ENCODE measurements around the gene TBK1.
A peak's percentile ranks its signal among the peaks of the same experiment; 100 is the strongest.

Gene TBK1

GRCh38 chr12:64451687-64452558 lies at the start of gene TBK1:
TBK1 (plus strand) TSS chr12:64452120; CDS start chr12:64455871, 3,751 bp downstream.
- DNase-seq (peak; percentile 68 to 69), ATAC-seq (peak; percentile 81)
- no peaks in the 10 kb centered on the region for H3K9me3 Mint-ChIP-seq
- H3K4me1 Mint-ChIP-seq: peaks cover 47% of the 10 kb centered on the region
- H3K27me3 Mint-ChIP-seq: no peaks in the 10 kb centered on the region
- peak within 1 kb of the TSS; percentile 91 to 97 for H3K27ac Mint-ChIP-seq
- H3K4me3 Mint-ChIP-seq: peak within 1 kb of the TSS; percentile 95

GRCh38 chr12:64402181-64402580 lies 49.7 kb upstream of the TBK1 start:
- H3K9me3 Mint-ChIP-seq: peaks cover 0 to 7% of the 10 kb centered on the region in 2 donors
- no peak overlapping the region for H3K27ac Mint-ChIP-seq
- no peak overlapping the region for H3K4me3 Mint-ChIP-seq
- no peaks in the 10 kb centered on the region for H3K27me3 Mint-ChIP-seq
- H3K4me1 Mint-ChIP-seq: peaks cover 38% of the 10 kb centered on the region
- DNase-seq (no peak), ATAC-seq (no peak)

DNA sequence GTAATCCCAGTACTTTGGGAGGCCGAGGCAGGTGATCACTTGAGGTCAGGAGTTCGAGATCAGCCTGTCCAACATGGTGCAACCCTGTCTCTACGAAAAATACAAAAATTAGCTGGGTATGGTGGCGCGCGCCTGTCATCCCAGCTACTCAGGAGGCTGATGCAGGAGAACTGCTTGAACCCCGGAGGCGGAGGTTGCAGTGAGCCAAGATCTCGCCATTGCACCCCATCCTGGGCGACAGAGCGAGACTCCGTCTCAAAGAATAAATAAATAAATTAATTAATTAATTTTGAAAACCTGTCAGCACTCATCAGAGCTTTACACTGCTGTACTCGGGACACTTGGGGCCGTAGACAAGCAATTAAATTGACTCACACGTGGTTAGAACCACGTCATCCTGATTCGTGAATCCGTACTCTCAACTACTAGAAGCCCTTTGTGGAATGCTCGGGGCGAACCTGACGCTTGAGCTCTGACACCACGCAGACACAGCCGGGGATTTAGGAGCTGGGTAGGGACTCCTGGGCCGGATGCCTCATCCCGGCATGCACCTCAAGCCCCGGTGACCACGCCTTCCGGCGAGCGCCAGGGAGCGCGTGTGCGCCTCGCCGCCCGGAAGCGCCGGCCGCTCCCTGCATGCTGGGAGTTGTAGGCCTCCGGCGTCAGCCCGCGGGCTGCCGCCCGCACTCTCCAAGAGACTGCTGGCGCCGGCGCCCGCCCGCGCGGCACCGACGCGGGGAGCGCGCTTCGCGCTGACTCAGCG lies 48.0 kb upstream of the TBK1 start, which contains the start of gene XPOT:
XPOT (plus strand) TSS at position 686 of the 763 bp plus-strand sequence. CDS start 5,644 bp downstream, outside the sequence.
- H3K27me3 Mint-ChIP-seq: no peaks in the 10 kb centered on the region
- peaks cover 0 to 7% of the 10 kb centered on the region in 2 donors for H3K9me3 Mint-ChIP-seq
- ATAC-seq (peak; percentile 92), DNase-seq (peak; percentile 90 to 95)
- H3K4me3 Mint-ChIP-seq: peak within 1 kb of the TSS; percentile 97 to 100
- peak within 1 kb of the TSS; percentile 100 for H3K27ac Mint-ChIP-seq
- peaks cover 52% of the 10 kb centered on the region for H3K4me1 Mint-ChIP-seq

GRCh38 chr12:64404470-64405256 lies 47.3 kb upstream of the TBK1 start:
- DNase-seq: peak; percentile 82 to 89
- peak overlapping the region; percentile 100 for H3K27ac Mint-ChIP-seq

GRCh38 chr12:64407342-64408223 lies 44.3 kb upstream of the TBK1 start:
- Mint-ChIP-seq H3K27me3 (no peaks in the 10 kb centered on the region), H3K4me3 (peak overlapping the region; percentile 59 to 100), H3K9me3 (no peaks in the 10 kb centered on the region), H3K4me1 (peaks cover 52% of the 10 kb centered on the region), H3K27ac (peak overlapping the region in 1 of 2 donors; percentile 77)
- ATAC-seq (no peak), DNase-seq (no peak)

More at GRCh38 chr12:64404470-64405256, 47.3 kb upstream of the TBK1 start:
- Mint-ChIP-seq H3K27me3 (no peaks in the 10 kb centered on the region), H3K4me1 (peaks cover 52% of the 10 kb centered on the region), H3K4me3 (peak overlapping the region; percentile 97 to 100), H3K9me3 (peaks cover 0 to 7% of the 10 kb centered on the region in 2 donors)
- peak; percentile 76 for ATAC-seq

GRCh38 chr12:64411427-64411826 lies 40.5 kb upstream of the TBK1 start:
- DNase-seq (no peak), ATAC-seq (no peak)
- Mint-ChIP-seq H3K4me1 (peaks cover 37% of the 10 kb centered on the region), H3K27me3 (no peaks in the 10 kb centered on the region), H3K9me3 (no peaks in the 10 kb centered on the region), H3K4me3 (no peak overlapping the region), H3K27ac (no peak overlapping the region)

DNA sequence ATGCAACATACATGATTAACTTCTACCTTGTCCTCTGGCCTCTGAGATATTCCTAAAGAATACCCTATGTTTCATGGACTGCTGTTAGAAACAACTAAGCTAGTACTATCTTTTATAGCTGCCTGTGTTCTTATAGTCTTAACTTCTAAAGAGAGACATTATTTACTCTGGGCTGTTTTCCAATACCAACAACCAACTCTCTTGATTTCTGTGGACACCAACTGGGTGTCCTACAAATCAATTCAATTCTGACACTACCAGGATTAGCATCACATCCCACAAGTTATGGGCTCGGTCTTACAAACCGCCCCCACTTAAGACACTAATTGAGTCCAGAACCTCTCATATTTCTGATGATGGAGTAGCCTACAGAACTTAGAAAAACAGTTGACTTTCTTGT lies 39.5 kb upstream of the TBK1 start:
- Mint-ChIP-seq H3K9me3 (no peaks in the 10 kb centered on the region), H3K27ac (peak overlapping the region in 1 of 2 donors; percentile 90), H3K4me1 (peaks cover 36% of the 10 kb centered on the region), H3K4me3 (no peak overlapping the region), H3K27me3 (no peaks in the 10 kb centered on the region)
- DNase-seq: no peak
- no peak for ATAC-seq

DNA sequence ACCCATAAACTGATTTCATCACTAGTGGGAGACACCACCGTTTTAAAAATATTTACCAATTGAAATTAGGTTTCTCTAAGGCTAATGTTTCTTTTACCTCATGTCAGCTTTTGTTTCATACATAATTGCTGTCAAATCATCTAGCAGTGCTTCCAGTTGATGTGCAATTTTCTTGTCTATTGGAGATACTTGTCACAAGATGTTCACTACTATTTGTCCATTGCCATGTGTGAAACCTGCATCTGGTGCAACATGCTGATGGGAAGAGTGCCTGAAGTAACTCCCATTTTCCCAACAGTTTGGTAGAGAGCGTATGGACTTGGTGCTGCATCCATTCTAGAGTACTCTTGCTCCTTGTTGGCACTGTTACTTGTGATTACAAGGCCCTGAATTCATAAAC lies 38.0 kb upstream of the TBK1 start:
- Mint-ChIP-seq H3K4me1 (peaks cover 31% of the 10 kb centered on the region), H3K4me3 (no peak overlapping the region), H3K9me3 (no peaks in the 10 kb centered on the region), H3K27me3 (no peaks in the 10 kb centered on the region), H3K27ac (no peak overlapping the region)
- no peak for ATAC-seq
- no peak for DNase-seq

GRCh38 chr12:64418209-64418608 lies 33.7 kb upstream of the TBK1 start:
- Mint-ChIP-seq H3K4me3 (no peak overlapping the region), H3K27ac (peak overlapping the region; percentile 83 to 88), H3K27me3 (no peaks in the 10 kb centered on the region), H3K4me1 (peaks cover 26% of the 10 kb centered on the region), H3K9me3 (no peaks in the 10 kb centered on the region)
- no peak for DNase-seq
- ATAC-seq: no peak

DNA sequence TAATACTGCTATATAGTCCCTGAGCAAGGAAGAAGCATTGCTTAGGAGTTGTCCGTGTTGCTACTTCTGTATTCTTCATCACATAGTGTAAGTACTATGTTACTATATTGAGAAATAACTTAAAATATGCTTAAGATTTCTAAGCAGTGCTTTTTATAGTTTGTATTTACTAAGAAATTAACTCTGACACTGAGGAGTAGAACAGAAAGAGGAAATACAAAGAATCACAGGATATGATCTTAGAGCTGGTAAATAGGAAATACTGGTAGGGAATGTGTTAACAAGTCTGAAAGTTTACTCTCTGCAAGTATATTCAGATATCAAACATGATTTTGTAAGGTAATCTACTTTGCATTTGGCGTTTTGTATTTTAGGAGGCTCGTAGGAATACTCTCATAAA lies 32.2 kb upstream of the TBK1 start:
- no peaks in the 10 kb centered on the region for H3K27me3 Mint-ChIP-seq
- DNase-seq (no peak), ATAC-seq (no peak)
- H3K4me1 Mint-ChIP-seq: peaks cover 26% of the 10 kb centered on the region
- H3K9me3 Mint-ChIP-seq: no peaks in the 10 kb centered on the region
- no peak overlapping the region for H3K4me3 Mint-ChIP-seq
- H3K27ac Mint-ChIP-seq: no peak overlapping the region

- no peaks in the 10 kb centered on the region for H3K27me3 Mint-ChIP-seq
- ATAC-seq: no peak
- H3K27ac Mint-ChIP-seq: no peak overlapping the region
- H3K9me3 Mint-ChIP-seq: no peaks in the 10 kb centered on the region
- no peaks in the 10 kb centered on the region for H3K4me1 Mint-ChIP-seq
- no peak overlapping the region for H3K4me3 Mint-ChIP-seq
- DNase-seq: no peak
These were observed 23.9 kb upstream of the TBK1 start for GRCh38 chr12:64427988-64428387.

DNA sequence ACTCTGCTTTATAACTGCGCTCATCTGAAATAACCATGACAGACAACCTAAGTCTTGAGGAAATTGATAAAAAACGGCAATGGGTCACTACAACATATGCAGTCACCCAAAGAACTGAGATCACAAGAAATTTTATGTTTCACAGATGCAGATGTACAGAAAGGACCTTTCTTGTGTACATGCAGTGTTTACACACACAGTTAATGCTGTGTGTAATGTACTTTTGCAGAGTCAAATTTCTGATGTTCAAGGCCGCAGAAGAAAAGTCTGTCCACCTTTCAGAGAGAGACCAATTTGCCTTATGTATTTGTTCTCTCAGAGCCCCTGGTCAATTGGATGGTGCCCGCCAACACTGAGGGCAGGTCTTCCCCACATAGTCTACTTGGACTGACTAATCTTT lies 23.0 kb upstream of the TBK1 start:
- ATAC-seq: no peak
- no peaks in the 10 kb centered on the region for H3K9me3 Mint-ChIP-seq

GRCh38 chr12:64430886-64431285 lies 21.0 kb upstream of the TBK1 start:
- ATAC-seq: no peak
- Mint-ChIP-seq H3K27ac (peak overlapping the region in 1 of 2 donors; percentile 13), H3K4me3 (no peak overlapping the region), H3K9me3 (no peaks in the 10 kb centered on the region), H3K27me3 (no peaks in the 10 kb centered on the region), H3K4me1 (no peaks in the 10 kb centered on the region)
- no peak for DNase-seq

More for the DNA sequence above, 23.0 kb upstream of the TBK1 start:
- H3K4me3 Mint-ChIP-seq: no peak overlapping the region
- H3K4me1 Mint-ChIP-seq: no peaks in the 10 kb centered on the region
- H3K27ac Mint-ChIP-seq: peak overlapping the region in 1 of 2 donors; percentile 36
- no peaks in the 10 kb centered on the region for H3K27me3 Mint-ChIP-seq
- DNase-seq: no peak

GRCh38 chr12:64431791-64432190 lies 20.1 kb upstream of the TBK1 start:
- ATAC-seq: no peak
- no peaks in the 10 kb centered on the region for H3K4me1 Mint-ChIP-seq
- H3K9me3 Mint-ChIP-seq: no peaks in the 10 kb centered on the region
- H3K4me3 Mint-ChIP-seq: no peak overlapping the region
- no peaks in the 10 kb centered on the region for H3K27me3 Mint-ChIP-seq
- DNase-seq: no peak
- H3K27ac Mint-ChIP-seq: no peak overlapping the region

Data from stimulated activated naive CD8-positive, alpha-beta T cell treated with anti-CD3 and anti-CD28 coated beads, Interleukin-15, amount 100 ng/mL, for 72 hours (primary cell).